ENCODE data around the gene FCER2. TPM values are rescaled to one million over a fixed set of nuclear protein-coding genes. Genes with fewer than 3 reads are reported as not detected.

FCER2 gene
- total and polyA plus RNA-seq, 2 of the 13 experiments (the other 11 are each of a cell fraction or from before 2014, with no cell fraction given) = not detected

DNA sequence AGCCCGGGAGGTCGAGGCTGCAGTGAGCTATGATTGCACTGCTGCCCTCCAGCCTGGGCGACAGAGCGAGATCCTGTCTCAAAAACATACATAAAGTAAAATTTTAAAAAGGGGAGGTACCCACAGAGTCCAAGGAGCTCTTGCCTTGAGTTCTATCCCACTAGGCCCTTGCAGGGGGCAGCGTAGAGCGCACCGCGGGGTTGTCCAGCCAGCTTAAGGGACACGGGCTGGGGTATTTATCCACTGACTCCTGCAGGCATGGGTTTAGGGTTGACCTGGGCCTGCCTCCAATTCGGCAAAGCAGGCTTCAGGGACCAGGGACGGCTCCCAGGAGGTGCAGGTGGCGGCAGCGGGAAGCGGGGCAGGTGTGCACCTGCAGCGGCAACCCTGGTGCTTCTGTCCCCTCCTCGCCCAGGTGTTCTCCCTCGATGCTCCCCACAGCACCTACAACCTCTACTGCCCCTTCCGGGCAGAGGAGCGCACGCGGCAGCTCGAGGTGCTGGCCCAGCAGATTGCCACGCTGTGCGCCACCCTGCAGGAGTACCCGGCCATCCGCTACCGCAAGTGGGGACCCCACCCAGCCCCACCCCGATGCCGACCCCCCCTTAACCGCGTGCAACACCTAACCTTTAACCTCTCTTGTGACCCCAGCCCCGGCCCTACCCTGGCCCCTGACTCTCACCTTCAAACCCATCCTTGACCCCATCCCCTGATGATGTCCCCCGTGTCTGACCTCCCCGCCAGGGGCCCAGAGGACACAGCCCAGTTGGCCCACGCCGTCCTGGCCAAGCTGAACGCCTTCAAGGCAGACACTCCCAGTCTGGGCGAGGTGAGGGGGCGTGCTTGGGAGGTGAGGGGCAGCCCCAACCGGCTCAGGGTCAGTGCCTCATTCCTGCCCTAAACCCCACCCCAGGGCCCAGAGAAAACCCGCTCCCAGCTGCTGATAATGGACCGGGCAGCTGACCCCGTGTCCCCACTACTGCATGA, 60.3 kb downstream of the FCER2 start:
- Histone ChIP-seq H3K4me2 (ENCODE audit: low read depth, low read length) (no peak overlapping the region), H3K27me3 (ENCODE audit: control insufficient read depth in 1 of 2, insufficient read depth in 2 of 2, low read length in 2 of 2) (no peaks in the 10 kb centered on the region; a peak in 1 of 5 replicates), H3K27ac (ENCODE audit: extremely low read length, insufficient read depth, low read length) (no peak overlapping the region), H2AFZ (ENCODE audit: low read length) (no peak overlapping the region), H3K9me3 (ENCODE audit: low read length) (no peaks in the 10 kb centered on the region), H3K36me3 (replicated peaks in 1 of 2; ENCODE audit: control insufficient read depth in 1 of 2, insufficient read depth in 2 of 2, low read length in 2 of 2) (no peaks in the 10 kb centered on the region; a peak in 1 of 5 replicates), H3K4me3 (replicated peaks in 1 of 3; ENCODE audit: insufficient read depth in 1 of 3, low read depth in 2 of 3, low read length in 3 of 3) (no peak overlapping the region), H3K9ac (ENCODE audit: insufficient read depth, low read depth, low read length) (no peak overlapping the region), H3K4me1 (ENCODE audit: insufficient read depth, low read length) (peaks cover 10% of the 10 kb centered on the region), H3K79me2 (ENCODE audit: insufficient read depth, low read length) (peaks cover 7% of the 10 kb centered on the region), H4K20me1 (ENCODE audit: insufficient read depth, low read length) (no peaks in the 10 kb centered on the region; the same call in 1 of the 2 replicates)
- ATAC-seq (no peak), DNase-seq (ENCODE audit: low spot score) (no peak), FAIRE-seq (no peak)
- TF ChIP-seq, protein P1, sequence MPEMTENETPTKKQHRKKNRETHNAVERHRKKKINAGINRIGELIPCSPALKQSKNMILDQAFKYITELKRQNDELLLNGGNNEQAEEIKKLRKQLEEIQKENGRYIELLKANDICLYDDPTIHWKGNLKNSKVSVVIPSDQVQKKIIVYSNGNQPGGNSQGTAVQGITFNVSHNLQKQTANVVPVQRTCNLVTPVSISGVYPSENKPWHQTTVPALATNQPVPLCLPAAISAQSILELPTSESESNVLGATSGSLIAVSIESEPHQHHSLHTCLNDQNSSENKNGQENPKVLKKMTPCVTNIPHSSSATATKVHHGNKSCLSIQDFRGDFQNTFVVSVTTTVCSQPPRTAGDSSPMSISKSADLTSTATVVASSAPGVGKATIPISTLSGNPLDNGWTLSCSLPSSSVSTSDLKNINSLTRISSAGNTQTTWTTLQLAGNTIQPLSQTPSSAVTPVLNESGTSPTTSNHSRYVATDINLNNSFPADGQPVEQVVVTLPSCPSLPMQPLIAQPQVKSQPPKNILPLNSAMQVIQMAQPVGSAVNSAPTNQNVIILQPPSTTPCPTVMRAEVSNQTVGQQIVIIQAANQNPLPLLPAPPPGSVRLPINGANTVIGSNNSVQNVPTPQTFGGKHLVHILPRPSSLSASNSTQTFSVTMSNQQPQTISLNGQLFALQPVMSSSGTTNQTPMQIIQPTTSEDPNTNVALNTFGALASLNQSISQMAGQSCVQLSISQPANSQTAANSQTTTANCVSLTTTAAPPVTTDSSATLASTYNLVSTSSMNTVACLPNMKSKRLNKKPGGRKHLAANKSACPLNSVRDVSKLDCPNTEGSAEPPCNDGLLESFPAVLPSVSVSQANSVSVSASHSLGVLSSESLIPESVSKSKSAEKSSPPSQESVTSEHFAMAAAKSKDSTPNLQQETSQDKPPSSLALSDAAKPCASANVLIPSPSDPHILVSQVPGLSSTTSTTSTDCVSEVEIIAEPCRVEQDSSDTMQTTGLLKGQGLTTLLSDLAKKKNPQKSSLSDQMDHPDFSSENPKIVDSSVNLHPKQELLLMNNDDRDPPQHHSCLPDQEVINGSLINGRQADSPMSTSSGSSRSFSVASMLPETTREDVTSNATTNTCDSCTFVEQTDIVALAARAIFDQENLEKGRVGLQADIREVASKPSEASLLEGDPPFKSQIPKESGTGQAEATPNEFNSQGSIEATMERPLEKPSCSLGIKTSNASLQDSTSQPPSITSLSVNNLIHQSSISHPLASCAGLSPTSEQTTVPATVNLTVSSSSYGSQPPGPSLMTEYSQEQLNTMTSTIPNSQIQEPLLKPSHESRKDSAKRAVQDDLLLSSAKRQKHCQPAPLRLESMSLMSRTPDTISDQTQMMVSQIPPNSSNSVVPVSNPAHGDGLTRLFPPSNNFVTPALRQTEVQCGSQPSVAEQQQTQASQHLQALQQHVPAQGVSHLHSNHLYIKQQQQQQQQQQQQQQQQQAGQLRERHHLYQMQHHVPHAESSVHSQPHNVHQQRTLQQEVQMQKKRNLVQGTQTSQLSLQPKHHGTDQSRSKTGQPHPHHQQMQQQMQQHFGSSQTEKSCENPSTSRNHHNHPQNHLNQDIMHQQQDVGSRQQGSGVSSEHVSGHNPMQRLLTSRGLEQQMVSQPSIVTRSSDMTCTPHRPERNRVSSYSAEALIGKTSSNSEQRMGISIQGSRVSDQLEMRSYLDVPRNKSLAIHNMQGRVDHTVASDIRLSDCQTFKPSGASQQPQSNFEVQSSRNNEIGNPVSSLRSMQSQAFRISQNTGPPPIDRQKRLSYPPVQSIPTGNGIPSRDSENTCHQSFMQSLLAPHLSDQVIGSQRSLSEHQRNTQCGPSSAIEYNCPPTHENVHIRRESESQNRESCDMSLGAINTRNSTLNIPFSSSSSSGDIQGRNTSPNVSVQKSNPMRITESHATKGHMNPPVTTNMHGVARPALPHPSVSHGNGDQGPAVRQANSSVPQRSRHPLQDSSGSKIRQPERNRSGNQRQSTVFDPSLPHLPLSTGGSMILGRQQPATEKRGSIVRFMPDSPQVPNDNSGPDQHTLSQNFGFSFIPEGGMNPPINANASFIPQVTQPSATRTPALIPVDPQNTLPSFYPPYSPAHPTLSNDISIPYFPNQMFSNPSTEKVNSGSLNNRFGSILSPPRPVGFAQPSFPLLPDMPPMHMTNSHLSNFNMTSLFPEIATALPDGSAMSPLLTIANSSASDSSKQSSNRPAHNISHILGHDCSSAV (CRISPR knock-in tag; IDR thresholded peaks at IDR 0.05; ENCODE audit: borderline replicate concordance) = no peak
- TF ChIP-seq RBFOX2 (IDR thresholded peaks at IDR 0.05; ENCODE audit: low read depth, low read length) = peak; percentile 30
- TF ChIP-seq SMC3 (IDR thresholded peaks at IDR 0.05; ENCODE audit: low read length) = peak; percentile 2; the same call in 1 of the 2 replicates
- no peak for TF ChIP-seq HNRNPL (IDR thresholded peaks at IDR 0.05; ENCODE audit: low read depth, low read length)
- TF ChIP-seq, protein P2, sequence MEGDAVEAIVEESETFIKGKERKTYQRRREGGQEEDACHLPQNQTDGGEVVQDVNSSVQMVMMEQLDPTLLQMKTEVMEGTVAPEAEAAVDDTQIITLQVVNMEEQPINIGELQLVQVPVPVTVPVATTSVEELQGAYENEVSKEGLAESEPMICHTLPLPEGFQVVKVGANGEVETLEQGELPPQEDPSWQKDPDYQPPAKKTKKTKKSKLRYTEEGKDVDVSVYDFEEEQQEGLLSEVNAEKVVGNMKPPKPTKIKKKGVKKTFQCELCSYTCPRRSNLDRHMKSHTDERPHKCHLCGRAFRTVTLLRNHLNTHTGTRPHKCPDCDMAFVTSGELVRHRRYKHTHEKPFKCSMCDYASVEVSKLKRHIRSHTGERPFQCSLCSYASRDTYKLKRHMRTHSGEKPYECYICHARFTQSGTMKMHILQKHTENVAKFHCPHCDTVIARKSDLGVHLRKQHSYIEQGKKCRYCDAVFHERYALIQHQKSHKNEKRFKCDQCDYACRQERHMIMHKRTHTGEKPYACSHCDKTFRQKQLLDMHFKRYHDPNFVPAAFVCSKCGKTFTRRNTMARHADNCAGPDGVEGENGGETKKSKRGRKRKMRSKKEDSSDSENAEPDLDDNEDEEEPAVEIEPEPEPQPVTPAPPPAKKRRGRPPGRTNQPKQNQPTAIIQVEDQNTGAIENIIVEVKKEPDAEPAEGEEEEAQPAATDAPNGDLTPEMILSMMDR (CRISPR knock-in tag; IDR thresholded peaks at IDR 0.05) = peak; percentile 25; the same call in 1 of the 2 replicates
- TF ChIP-seq, protein P3, sequence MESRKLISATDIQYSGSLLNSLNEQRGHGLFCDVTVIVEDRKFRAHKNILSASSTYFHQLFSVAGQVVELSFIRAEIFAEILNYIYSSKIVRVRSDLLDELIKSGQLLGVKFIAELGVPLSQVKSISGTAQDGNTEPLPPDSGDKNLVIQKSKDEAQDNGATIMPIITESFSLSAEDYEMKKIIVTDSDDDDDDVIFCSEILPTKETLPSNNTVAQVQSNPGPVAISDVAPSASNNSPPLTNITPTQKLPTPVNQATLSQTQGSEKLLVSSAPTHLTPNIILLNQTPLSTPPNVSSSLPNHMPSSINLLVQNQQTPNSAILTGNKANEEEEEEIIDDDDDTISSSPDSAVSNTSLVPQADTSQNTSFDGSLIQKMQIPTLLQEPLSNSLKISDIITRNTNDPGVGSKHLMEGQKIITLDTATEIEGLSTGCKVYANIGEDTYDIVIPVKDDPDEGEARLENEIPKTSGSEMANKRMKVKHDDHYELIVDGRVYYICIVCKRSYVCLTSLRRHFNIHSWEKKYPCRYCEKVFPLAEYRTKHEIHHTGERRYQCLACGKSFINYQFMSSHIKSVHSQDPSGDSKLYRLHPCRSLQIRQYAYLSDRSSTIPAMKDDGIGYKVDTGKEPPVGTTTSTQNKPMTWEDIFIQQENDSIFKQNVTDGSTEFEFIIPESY (CRISPR knock-in tag; IDR thresholded peaks at IDR 0.05) = 0 out of 2 replicates have a peak, but pooled peaks have one; percentile 7
- no peak for TF ChIP-seq ZMYM3 (CRISPR knock-in tag; IDR thresholded peaks at IDR 0.05)
- CTCF ChIA-PET (ENCODE audit: low intra/inter-chr PET ratio, low total read pairs) = no interaction called here
- no TSS peak for BruUV-seq (replicated peaks)
- WGBS (ENCODE audit: low lambda C conversion rate) = 89% methylated on average over 27 of the region's 43 CpGs
- POLR2A ChIA-PET = interaction anchor here (1.0 to 1.2 kb wide), 2 partner anchors 11 to 46 kb away, joined by 4 to 5 read pairs; partner anchors contain the start of gene CAMSAP3
- intact Hi-C loops (cut with micrococcal nuclease; ENCODE audit: unreplicated experiment) (no loop called here), in situ Hi-C loops (cut with HindIII; ENCODE audit: extremely low pct_ligation_motif_present, low pct_unique_long_range_greater_than_20kb) (no loop called here)
